ENCODE results near the gene SRP9. TPM values are rescaled to one million over a fixed set of nuclear protein-coding genes. Genes with fewer than 3 reads are reported as not detected.

Gene SRP9
- total and polyA plus RNA-seq, 4 donors, result 128 to 390 (median 160) TPM

DNA sequence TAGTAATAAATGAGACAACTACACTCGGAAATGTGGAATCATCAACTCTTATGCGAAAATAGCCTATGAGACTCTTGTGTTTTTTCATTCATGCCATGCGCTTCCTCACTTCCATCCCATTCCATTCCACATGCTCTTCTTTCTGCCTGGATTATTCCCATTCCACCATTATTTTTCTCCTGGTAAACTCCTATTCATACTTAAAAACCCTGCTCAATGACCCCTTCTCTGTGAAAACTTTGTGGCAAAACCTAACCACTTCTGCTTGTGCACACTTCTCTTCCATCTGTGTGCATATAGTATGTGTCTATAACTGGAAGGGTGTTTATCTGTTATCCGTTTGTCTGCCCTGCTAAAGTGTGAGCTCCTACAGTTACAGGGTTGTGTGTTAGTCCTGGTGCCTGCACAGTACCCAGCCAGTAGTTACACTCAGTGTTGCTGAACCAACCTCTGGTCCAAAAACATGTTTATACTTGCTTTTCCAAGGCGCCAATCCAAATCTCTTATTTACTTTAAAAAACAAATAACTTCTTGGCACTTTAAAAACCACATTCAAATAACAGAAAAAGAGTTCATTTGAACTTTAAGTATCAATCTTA is 43.0 kb downstream of the SRP9 start:
- no peaks in the 10 kb centered on the region for H3K36me3 ChIP-seq (ENCODE audit: control insufficient read depth in 1 of 2, insufficient read depth in 2 of 2, low read length in 1 of 2)
- DNase-seq, result peak in 1 of 2 donors; percentile 3
- H3K27ac ChIP-seq (ENCODE audit: low read depth in 1 of 2, low read length in 2 of 2), result no peak overlapping the region
- WGBS, 2 donors, result 67 to 70% methylated on average over 5 of the region's 5 CpGs
- no peaks in the 10 kb centered on the region for H3K27me3 ChIP-seq (ENCODE audit: control insufficient read depth in 1 of 2, insufficient read depth in 2 of 2, low read length in 1 of 2)
- H3K4me3 ChIP-seq (ENCODE audit: low read length in 2 of 2), result no peak overlapping the region
- intact Hi-C loops (cut with DNase I), result no loop called here
- no peaks in the 10 kb centered on the region for H3K9me3 ChIP-seq (ENCODE audit: control insufficient read depth, low read length)
- ATAC-seq (ENCODE audit: low FRiP score), result no peak
- H3K4me1 ChIP-seq (ENCODE audit: control insufficient read depth in 1 of 2, insufficient read depth in 2 of 2, low read length in 2 of 2), result peaks cover 0 to 6% of the 10 kb centered on the region in 2 donors

DNA sequence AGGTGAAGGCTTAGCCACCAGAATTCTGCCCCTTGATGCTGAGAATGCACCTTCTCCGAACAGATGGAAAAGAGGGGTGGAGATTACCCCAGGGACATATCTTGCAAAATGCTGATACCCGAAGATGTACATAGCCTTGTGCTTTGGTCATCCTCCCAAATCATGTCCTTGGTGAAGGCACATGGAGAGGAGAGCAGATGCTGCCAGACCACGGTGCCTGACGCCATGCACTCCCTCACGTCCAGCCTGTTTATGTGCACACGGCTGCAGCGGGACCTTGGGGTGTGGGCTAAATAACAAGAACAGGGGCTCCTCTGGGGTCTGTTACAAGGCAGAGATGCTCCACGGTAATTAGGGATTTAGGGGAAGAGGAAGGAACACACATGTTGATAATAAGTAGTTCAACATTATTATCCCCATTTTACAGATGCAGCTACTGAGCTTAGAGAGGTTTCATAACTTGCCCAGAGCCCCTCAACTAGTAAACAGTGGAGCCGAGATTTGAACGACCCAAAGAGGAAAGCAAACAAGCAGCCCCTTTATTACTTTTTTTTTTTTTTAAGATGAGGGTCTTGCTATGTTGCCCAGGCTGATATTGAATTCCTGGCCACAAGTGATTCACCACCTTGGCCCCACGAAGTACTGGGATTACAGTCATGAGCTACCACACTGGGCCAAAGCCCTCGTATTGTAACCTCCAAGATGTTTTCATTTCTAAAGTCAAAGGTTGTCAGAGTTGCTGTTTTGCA is 45.2 kb downstream of the SRP9 start:
- WGBS, 2 donors, result 85 to 87% methylated on average over 12 of the region's 12 CpGs
- peaks cover 0 to 3% of the 10 kb centered on the region in 2 donors for H3K4me1 ChIP-seq (ENCODE audit: control insufficient read depth in 1 of 2, insufficient read depth in 2 of 2, low read length in 2 of 2)
- intact Hi-C loops (cut with DNase I), result no loop called here
- no peaks in the 10 kb centered on the region for H3K9me3 ChIP-seq (ENCODE audit: control insufficient read depth, low read length)
- no peak overlapping the region for H3K27ac ChIP-seq (ENCODE audit: low read depth in 1 of 2, low read length in 2 of 2)
- no peaks in the 10 kb centered on the region for H3K36me3 ChIP-seq (ENCODE audit: control insufficient read depth in 1 of 2, insufficient read depth in 2 of 2, low read length in 1 of 2)
- no peak overlapping the region for H3K4me3 ChIP-seq (ENCODE audit: low read length in 2 of 2)
- ATAC-seq (ENCODE audit: low FRiP score) (no peak), DNase-seq (peak; percentile 21 to 54)
- no peaks in the 10 kb centered on the region for H3K27me3 ChIP-seq (ENCODE audit: control insufficient read depth in 1 of 2, insufficient read depth in 2 of 2, low read length in 1 of 2)

DNA sequence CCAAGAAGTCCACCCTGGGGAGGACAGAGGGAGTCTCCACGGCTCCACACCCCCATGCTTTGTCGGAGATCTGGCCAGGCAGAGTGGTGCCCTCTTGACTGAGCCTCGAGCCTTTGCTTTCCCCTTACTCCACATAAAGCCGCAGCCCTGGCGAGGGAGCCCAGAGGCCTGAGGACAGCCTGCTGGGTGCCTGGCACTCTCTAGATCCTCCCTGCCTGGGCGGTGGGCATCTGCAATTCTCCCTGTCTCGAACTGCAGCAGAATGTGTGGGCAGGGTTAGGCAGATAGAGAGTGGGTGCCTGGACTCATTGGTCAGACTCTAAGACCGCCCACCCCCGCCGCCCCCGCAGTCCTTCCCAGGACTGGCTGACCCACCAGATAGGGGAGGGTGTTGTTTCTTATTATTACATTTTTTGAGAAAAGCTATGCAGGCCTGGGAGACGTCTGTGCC is 46.2 kb downstream of the SRP9 start:
- DNase-seq (peak; percentile 44 to 60), ATAC-seq (ENCODE audit: low FRiP score) (no peak)
- Histone ChIP-seq H3K27me3 (ENCODE audit: control insufficient read depth in 1 of 2, insufficient read depth in 2 of 2, low read length in 1 of 2) (no peaks in the 10 kb centered on the region), H3K36me3 (ENCODE audit: control insufficient read depth in 1 of 2, insufficient read depth in 2 of 2, low read length in 1 of 2) (no peaks in the 10 kb centered on the region), H3K27ac (ENCODE audit: low read depth in 1 of 2, low read length in 2 of 2) (no peak overlapping the region), H3K9me3 (ENCODE audit: control insufficient read depth, low read length) (no peaks in the 10 kb centered on the region), H3K4me3 (ENCODE audit: low read length in 2 of 2) (no peak overlapping the region), H3K4me1 (ENCODE audit: control insufficient read depth in 1 of 2, insufficient read depth in 2 of 2, low read length in 2 of 2) (no peaks in the 10 kb centered on the region)
- 76 to 78% methylated on average over 12 of the region's 12 CpGs for WGBS, 2 donors
- intact Hi-C loops (cut with DNase I), result no loop called here

DNA sequence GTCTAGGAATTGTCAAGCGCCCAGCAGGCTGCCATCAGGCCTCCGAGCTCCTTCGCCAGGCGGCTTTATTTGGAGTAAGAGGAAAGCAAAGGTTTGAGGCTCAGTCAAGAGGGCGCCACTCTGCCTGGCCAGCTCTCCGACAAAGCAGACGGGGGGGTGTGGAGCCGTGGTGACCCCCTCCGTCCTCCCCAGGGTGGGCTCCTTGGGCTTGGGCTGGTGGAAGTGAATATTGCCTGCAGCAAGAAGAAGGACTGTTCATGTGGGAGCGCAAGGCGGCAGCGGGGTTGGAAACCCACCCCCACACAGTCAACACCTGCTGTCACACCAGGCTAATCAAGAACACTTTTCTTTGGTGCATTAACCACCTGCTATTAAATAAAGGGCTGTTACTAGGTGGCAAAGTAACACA is 46.9 kb downstream of the SRP9 start:
- Histone ChIP-seq H3K27me3 (ENCODE audit: control insufficient read depth in 1 of 2, insufficient read depth in 2 of 2, low read length in 1 of 2) (no peaks in the 10 kb centered on the region), H3K27ac (ENCODE audit: low read depth in 1 of 2, low read length in 2 of 2) (no peak overlapping the region), H3K36me3 (ENCODE audit: control insufficient read depth in 1 of 2, insufficient read depth in 2 of 2, low read length in 1 of 2) (peaks cover 0 to 2% of the 10 kb centered on the region in 2 donors), H3K4me1 (ENCODE audit: control insufficient read depth in 1 of 2, insufficient read depth in 2 of 2, low read length in 2 of 2) (no peaks in the 10 kb centered on the region), H3K4me3 (ENCODE audit: low read length in 2 of 2) (no peak overlapping the region), H3K9me3 (ENCODE audit: control insufficient read depth, low read length) (no peaks in the 10 kb centered on the region)
- DNase-seq (peak; percentile 39 to 51), ATAC-seq (ENCODE audit: low FRiP score) (no peak)
- intact Hi-C loops (cut with DNase I), result no loop called here
- 95% methylated on average over 12 of the region's 12 CpGs for WGBS, 2 donors

DNA sequence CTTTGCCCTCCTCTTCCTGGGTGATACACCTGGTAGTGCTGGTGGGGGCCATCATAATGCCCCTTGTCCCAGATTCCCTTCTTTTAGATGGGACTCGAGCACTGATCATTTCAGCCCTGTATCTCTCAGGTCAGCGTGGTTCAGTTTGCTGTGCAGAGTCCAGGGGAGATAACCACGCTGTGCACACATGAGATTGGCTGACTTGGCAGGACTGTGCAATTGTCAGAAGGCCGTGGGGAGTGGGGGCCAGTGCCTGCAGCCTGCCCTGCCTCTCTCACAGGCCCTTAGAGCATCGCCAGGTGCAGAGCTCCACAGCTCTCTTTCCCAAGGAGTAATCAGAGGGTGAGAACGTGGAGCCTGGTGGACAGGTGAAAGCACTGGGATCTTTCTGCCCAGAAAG is 47.5 kb downstream of the SRP9 start:
- Histone ChIP-seq H3K4me1 (ENCODE audit: control insufficient read depth in 1 of 2, insufficient read depth in 2 of 2, low read length in 2 of 2) (no peaks in the 10 kb centered on the region), H3K27ac (ENCODE audit: low read depth in 1 of 2, low read length in 2 of 2) (no peak overlapping the region), H3K36me3 (ENCODE audit: control insufficient read depth in 1 of 2, insufficient read depth in 2 of 2, low read length in 1 of 2) (peaks cover 0 to 2% of the 10 kb centered on the region in 2 donors), H3K27me3 (ENCODE audit: control insufficient read depth in 1 of 2, insufficient read depth in 2 of 2, low read length in 1 of 2) (no peaks in the 10 kb centered on the region), H3K4me3 (ENCODE audit: low read length in 2 of 2) (no peak overlapping the region), H3K9me3 (ENCODE audit: control insufficient read depth, low read length) (no peaks in the 10 kb centered on the region)
- 86% methylated on average over 6 of the region's 6 CpGs for WGBS, 2 donors
- peak; percentile 12 to 59 for DNase-seq
- peak; percentile 37 for ATAC-seq (ENCODE audit: low FRiP score)
- intact Hi-C loops (cut with DNase I), result no loop called here

DNA sequence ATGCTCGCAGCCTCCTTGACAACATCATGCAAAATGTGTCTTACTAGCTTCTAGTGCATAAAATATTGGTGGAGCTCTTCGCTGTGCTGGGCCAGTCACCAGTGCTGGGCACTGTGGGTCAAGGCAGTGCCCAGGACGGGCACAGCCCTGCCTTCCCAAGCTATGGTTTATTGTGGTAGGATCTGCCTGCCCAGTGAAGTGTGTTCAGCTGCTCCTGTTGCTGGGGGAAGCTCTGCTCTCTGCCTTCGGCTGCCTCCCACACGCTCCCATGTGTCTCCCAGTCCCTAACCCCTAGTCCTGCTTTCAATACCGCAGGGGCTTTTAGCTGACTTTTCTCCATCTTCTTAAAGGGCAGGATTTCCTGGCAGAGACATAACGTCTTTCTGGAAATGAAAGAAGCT is 48.0 kb downstream of the SRP9 start:
- Histone ChIP-seq H3K27ac (ENCODE audit: low read depth in 1 of 2, low read length in 2 of 2) (no peak overlapping the region), H3K27me3 (ENCODE audit: control insufficient read depth in 1 of 2, insufficient read depth in 2 of 2, low read length in 1 of 2) (no peaks in the 10 kb centered on the region), H3K9me3 (ENCODE audit: control insufficient read depth, low read length) (no peaks in the 10 kb centered on the region), H3K4me1 (ENCODE audit: control insufficient read depth in 1 of 2, insufficient read depth in 2 of 2, low read length in 2 of 2) (no peaks in the 10 kb centered on the region), H3K4me3 (ENCODE audit: low read length in 2 of 2) (no peak overlapping the region), H3K36me3 (ENCODE audit: control insufficient read depth in 1 of 2, insufficient read depth in 2 of 2, low read length in 1 of 2) (peaks cover 0 to 2% of the 10 kb centered on the region in 2 donors)
- intact Hi-C loops (cut with DNase I), result no loop called here
- no peak for ATAC-seq (ENCODE audit: low FRiP score)
- 68 to 75% methylated on average over 7 of the region's 7 CpGs for WGBS, 2 donors
- peak; percentile 41 to 56 for DNase-seq

DNA sequence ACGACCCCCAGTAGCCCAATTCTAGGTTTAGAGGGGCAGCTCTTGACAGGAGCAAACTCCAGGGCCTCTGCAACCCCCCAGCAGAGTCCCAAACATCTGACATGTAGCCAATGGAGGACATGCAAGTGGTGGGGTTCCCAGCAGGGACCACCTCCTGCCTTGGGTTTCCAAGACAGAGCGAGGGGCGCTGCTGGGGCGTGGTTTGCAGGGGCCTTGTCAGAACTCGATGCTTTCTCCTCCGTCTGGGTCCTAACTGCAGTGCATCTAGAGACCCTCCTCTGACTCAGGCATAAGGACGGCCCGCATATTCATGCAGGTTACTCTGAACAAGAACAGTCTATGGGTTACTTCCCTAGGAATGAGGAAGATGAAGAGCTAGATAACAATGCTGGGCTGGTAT is 49.5 kb downstream of the SRP9 start:
- WGBS, 2 donors, result 80 to 96% methylated on average over 8 of the region's 8 CpGs
- no peaks in the 10 kb centered on the region for H3K9me3 ChIP-seq (ENCODE audit: control insufficient read depth, low read length)
- H3K27me3 ChIP-seq (ENCODE audit: control insufficient read depth in 1 of 2, insufficient read depth in 2 of 2, low read length in 1 of 2), result no peaks in the 10 kb centered on the region
- ATAC-seq (ENCODE audit: low FRiP score) (no peak), DNase-seq (peak; percentile 18 to 45)
- H3K36me3 ChIP-seq (ENCODE audit: control insufficient read depth in 1 of 2, insufficient read depth in 2 of 2, low read length in 1 of 2), result peaks cover 0 to 2% of the 10 kb centered on the region in 2 donors
- intact Hi-C loops (cut with DNase I), result no loop called here
- no peak overlapping the region for H3K27ac ChIP-seq (ENCODE audit: low read depth in 1 of 2, low read length in 2 of 2)
- H3K4me3 ChIP-seq (ENCODE audit: low read length in 2 of 2), result no peak overlapping the region
- H3K4me1 ChIP-seq (ENCODE audit: control insufficient read depth in 1 of 2, insufficient read depth in 2 of 2, low read length in 2 of 2), result no peaks in the 10 kb centered on the region

DNA sequence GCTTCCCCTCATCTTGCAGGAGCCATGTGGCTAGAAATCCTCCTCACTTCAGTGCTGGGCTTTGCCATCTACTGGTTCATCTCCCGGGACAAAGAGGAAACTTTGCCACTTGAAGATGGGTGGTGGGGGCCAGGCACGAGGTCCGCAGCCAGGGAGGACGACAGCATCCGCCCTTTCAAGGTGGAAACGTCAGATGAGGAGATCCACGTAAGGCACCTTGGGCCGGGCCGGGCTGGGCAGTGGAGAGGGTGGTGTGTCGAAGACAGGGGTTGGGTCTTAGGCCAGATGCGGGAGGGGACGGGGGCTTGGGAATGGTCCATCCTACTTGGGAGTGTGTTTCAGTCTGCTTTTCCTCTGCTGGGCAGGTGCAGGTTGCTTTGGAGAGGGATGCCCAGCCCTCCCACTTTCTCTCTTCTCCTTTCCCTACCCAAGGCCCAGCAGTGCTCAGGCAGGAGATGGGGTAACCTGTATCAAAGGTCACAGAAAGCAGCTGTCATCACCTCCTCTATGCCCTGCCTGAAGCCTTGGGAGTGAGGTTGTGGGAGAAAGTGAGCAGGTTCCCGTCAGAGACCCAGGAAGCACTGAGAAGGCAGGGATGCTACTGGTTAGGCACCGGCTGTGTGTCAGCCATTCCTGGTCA is 51.2 kb downstream of the SRP9 start:
- WGBS, 2 donors, result 94% methylated on average over 14 of the region's 14 CpGs
- no peaks in the 10 kb centered on the region for H3K4me1 ChIP-seq (ENCODE audit: control insufficient read depth in 1 of 2, insufficient read depth in 2 of 2, low read length in 2 of 2)
- ATAC-seq (ENCODE audit: low FRiP score) (no peak), DNase-seq (peak; percentile 30 to 64)
- intact Hi-C loops (cut with DNase I), result no loop called here
- no peaks in the 10 kb centered on the region for H3K27me3 ChIP-seq (ENCODE audit: control insufficient read depth in 1 of 2, insufficient read depth in 2 of 2, low read length in 1 of 2)
- peaks cover 0 to 2% of the 10 kb centered on the region in 2 donors for H3K36me3 ChIP-seq (ENCODE audit: control insufficient read depth in 1 of 2, insufficient read depth in 2 of 2, low read length in 1 of 2)
- H3K4me3 ChIP-seq (ENCODE audit: low read length in 2 of 2), result no peak overlapping the region
- H3K27ac ChIP-seq (ENCODE audit: low read depth in 1 of 2, low read length in 2 of 2), result no peak overlapping the region
- H3K9me3 ChIP-seq (ENCODE audit: control insufficient read depth, low read length), result no peaks in the 10 kb centered on the region

All from aorta (tissue), 5 donors.